Smooth muscle cell (in vitro differentiated cells): Measurements from ENCODE around the gene MED10. TPM values are rescaled to one million over a fixed set of nuclear protein-coding genes. Genes with fewer than 3 reads are reported as not detected.

Source experiments
- DNase-seq: peaks from one replicate; lab custom pipeline; 2025; ENCODE audit not compliant: unreplicated experiment; lab: John Stamatoyannopoulos, UW
- H2AFZ ChIP-seq: fragments of 200-600 bp; sonication (generic); 2 replicates; pipeline ENCODE4 v1.6.0; 2016; ENCODE audit warnings: antibody characterized with exemption, low read depth, mild to moderate bottlenecking
- H3F3A ChIP-seq: fragments of 200-600 bp; sonication (generic); 2 replicates; pipeline ENCODE4 v1.6.0; 2017; ENCODE audit warnings: antibody characterized with exemption, low read depth
- H3K27ac ChIP-seq: fragments of 200-600 bp; sonication (generic); 2 replicates; pipeline ENCODE4 v1.5.1; 2016; ENCODE audit warnings: low read depth, mild to moderate bottlenecking
- H3K27me3 ChIP-seq: fragments of 200-600 bp; sonication (generic); 2 replicates; pipeline ENCODE4 v1.6.1; 2016; ENCODE audit warnings: low read depth, mild to moderate bottlenecking
- H3K36me3 ChIP-seq: fragments of 200-600 bp; sonication (generic); 2 replicates; pipeline ENCODE4 v1.5.1; 2016; ENCODE audit warnings: low read depth
- H3K4me1 ChIP-seq: fragments of 200-600 bp; sonication (generic); 2 replicates; pipeline ENCODE4 v1.5.1; 2016; ENCODE audit warnings: low read depth
- H3K4me2 ChIP-seq: fragments of 200-600 bp; sonication (generic); 2 replicates; pipeline ENCODE4 v1.6.0; 2016; ENCODE audit warnings: mild to moderate bottlenecking
- H3K4me3 ChIP-seq: fragments of 200-600 bp; sonication (generic); 2 replicates; pipeline ENCODE4 v1.5.1; 2016; ENCODE audit warnings: mild to moderate bottlenecking
- H3K79me2 ChIP-seq: fragments of 200-600 bp; sonication (generic); 2 replicates; pipeline ENCODE4 v1.6.0; 2016; ENCODE audit warnings: low read depth, mild to moderate bottlenecking
- H3K9ac ChIP-seq: fragments of 200-600 bp; sonication (generic); 2 replicates; pipeline ENCODE4 v1.6.0; 2016; ENCODE audit warnings: low read depth
- H3K9me3 ChIP-seq: fragments of 200-600 bp; sonication (generic); replicated peaks from 2 replicates; pipeline ENCODE4 v1.5.1; 2016; ENCODE audit warnings: low read depth
- H4K20me1 ChIP-seq: fragments of 200-600 bp; sonication (generic); 2 replicates; pipeline ENCODE4 v1.6.0; 2016; ENCODE audit warnings: low read depth
- CTCF ChIP-seq: fragments of 200-600 bp; sonication (generic); IDR thresholded peaks from 2 replicates; pipeline ENCODE4 v1.5.1; 2017; ENCODE audit warnings: borderline replicate concordance, mild to moderate bottlenecking, antibody characterized with exemption; ENCODE audit not compliant: insufficient read depth, poor library complexity, severe bottlenecking
- WGBS: methylation state at CpG from one replicate; pipeline ENCODE4 v1.1.7; 2016; ENCODE audit warnings: low lambda C conversion rate; 5-methylcytosine and 5-hydroxymethylcytosine counted together
- polyA plus RNA-seq: library from polyadenylated mRNA; unstranded; fragments of >200 nt; fragmentation: Nextera tagmentation; extraction: Ambion mirVana; gene quantifications from 2 replicates; pipeline ENCODE4 v1.2.1, GENCODE V29; 2016
- total RNA-seq: library from RNA; depleted of rRNA; stranded (reverse); fragments of >200 nt; gene quantifications from 2 replicates; pipeline ENCODE4 v1.2.3, GENCODE V29; 2014

Gene MED10
- total and polyA plus RNA-seq, 2 experiments from 2014 or later, result 23.0 to 96.2 TPM

GRCh38 chr5:6362846-6363245 lies 15.5 kb downstream of the MED10 start:
- no peak for TF ChIP-seq CTCF
- no peak overlapping the region for H2AFZ ChIP-seq
- H3K9ac ChIP-seq, result no peak overlapping the region
- H3K36me3 ChIP-seq, result no peaks in the 10 kb centered on the region
- 89% methylated on average over 7 of the region's 7 CpGs for whole genome bisulfite sequencing
- no peak for DNase-seq
- no peaks in the 10 kb centered on the region for H3K79me2 ChIP-seq
- no peak overlapping the region for H3K4me3 ChIP-seq
- H3K27ac ChIP-seq, result no peak overlapping the region
- H4K20me1 ChIP-seq, result no peaks in the 10 kb centered on the region
- H3K9me3 ChIP-seq, result no peaks in the 10 kb centered on the region
- H3K4me1 ChIP-seq, result no peaks in the 10 kb centered on the region
- H3K27me3 ChIP-seq, result no peaks in the 10 kb centered on the region
- H3F3A ChIP-seq, result no peaks in the 10 kb centered on the region
- no peak overlapping the region for H3K4me2 ChIP-seq

- Histone ChIP-seq H3K4me1 (no peaks in the 10 kb centered on the region), H3K79me2 (no peaks in the 10 kb centered on the region), H3K9me3 (no peaks in the 10 kb centered on the region), H3K27ac (no peak overlapping the region), H3K36me3 (no peaks in the 10 kb centered on the region), H3K4me2 (no peak overlapping the region), H2AFZ (no peak overlapping the region), H3F3A (no peaks in the 10 kb centered on the region), H3K4me3 (no peak overlapping the region), H3K9ac (no peak overlapping the region), H3K27me3 (no peaks in the 10 kb centered on the region), H4K20me1 (no peaks in the 10 kb centered on the region)
- no peak for TF ChIP-seq CTCF
- no peak for DNase-seq
- WGBS, result 81% methylated on average over 8 of the region's 8 CpGs
These were observed 17.2 kb downstream of the MED10 start for GRCh38 chr5:6361101-6361500.

- 78% methylated on average over 18 of the region's 18 CpGs for WGBS
- no peaks in the 10 kb centered on the region for H3K36me3 ChIP-seq
- no peak overlapping the region for H3K4me3 ChIP-seq
- H3K79me2 ChIP-seq, result no peaks in the 10 kb centered on the region
- H3K4me1 ChIP-seq, result no peaks in the 10 kb centered on the region
- H3K27me3 ChIP-seq, result no peaks in the 10 kb centered on the region
- no peak for TF ChIP-seq CTCF
- no peak overlapping the region for H3K4me2 ChIP-seq
- no peak overlapping the region for H3K9ac ChIP-seq
- no peak overlapping the region for H3K27ac ChIP-seq
- H3K9me3 ChIP-seq, result no peaks in the 10 kb centered on the region
- no peak overlapping the region for H2AFZ ChIP-seq
- no peaks in the 10 kb centered on the region for H4K20me1 ChIP-seq
- no peak for DNase-seq
- H3F3A ChIP-seq, result no peaks in the 10 kb centered on the region
These were observed 17.8 kb downstream of the MED10 start for GRCh38 chr5:6360323-6361072.

GRCh38 chr5:6359555-6360322 lies 18.6 kb downstream of the MED10 start:
- H3K4me1 ChIP-seq, result no peaks in the 10 kb centered on the region
- H3K27me3 ChIP-seq, result no peaks in the 10 kb centered on the region
- no peak overlapping the region for H2AFZ ChIP-seq
- no peaks in the 10 kb centered on the region for H4K20me1 ChIP-seq
- no peak overlapping the region for H3K9ac ChIP-seq
- DNase-seq, result no peak
- 66% methylated on average over 16 of the region's 16 CpGs for WGBS
- TF ChIP-seq CTCF, result no peak
- H3K36me3 ChIP-seq, result no peaks in the 10 kb centered on the region
- H3K9me3 ChIP-seq, result no peaks in the 10 kb centered on the region
- no peak overlapping the region for H3K4me3 ChIP-seq
- no peak overlapping the region for H3K4me2 ChIP-seq
- no peaks in the 10 kb centered on the region for H3K79me2 ChIP-seq
- H3K27ac ChIP-seq, result no peak overlapping the region
- no peaks in the 10 kb centered on the region for H3F3A ChIP-seq
